CD4-positive, alpha-beta T cell treated with Interleukin-21 for 1 hour (primary cell): ENCODE data around the gene CRMP1.

Experiments used
- DNase-seq: peaks from one replicate; pipeline ENCODE4 v3.0.0-alpha.2; 2020

The CRMP1 gene

GRCh38 chr4:5919044-5919443 is 26.2 kb upstream of the CRMP1 start:
- no peak for DNase-seq

GRCh38 chr4:5918331-5918985 is 25.6 kb upstream of the CRMP1 start:
- no peak for DNase-seq

DNA sequence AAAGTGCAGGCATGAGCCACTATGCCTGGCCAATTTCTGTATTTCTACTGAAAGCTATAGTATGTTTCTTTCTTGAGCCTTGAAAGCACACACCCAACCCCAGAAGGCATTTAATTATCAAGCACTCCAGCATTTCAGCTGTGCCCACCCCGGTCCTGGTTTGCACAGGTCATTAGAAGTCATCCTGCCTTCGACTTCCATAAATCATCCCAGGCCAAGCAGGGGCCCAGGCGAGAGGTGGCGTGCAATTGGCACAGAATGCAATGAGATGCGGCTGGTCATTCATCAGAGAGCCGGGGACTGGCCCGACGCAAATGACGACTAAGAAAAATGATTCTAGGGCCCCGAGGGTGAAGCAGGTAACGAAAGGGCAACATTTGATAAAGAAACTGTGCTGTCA is 24.8 kb upstream of the CRMP1 start:
- no peak for DNase-seq

- no peak for DNase-seq
These were observed 23.3 kb upstream of the CRMP1 start for GRCh38 chr4:5916229-5916628.

GRCh38 chr4:5913454-5913853 is 20.6 kb upstream of the CRMP1 start:
- DNase-seq, result no peak

- DNase-seq, result no peak
These were observed 19.7 kb upstream of the CRMP1 start for GRCh38 chr4:5912614-5913019.

- no peak for DNase-seq
These were observed 16.1 kb upstream of the CRMP1 start for GRCh38 chr4:5908876-5909427.

DNA sequence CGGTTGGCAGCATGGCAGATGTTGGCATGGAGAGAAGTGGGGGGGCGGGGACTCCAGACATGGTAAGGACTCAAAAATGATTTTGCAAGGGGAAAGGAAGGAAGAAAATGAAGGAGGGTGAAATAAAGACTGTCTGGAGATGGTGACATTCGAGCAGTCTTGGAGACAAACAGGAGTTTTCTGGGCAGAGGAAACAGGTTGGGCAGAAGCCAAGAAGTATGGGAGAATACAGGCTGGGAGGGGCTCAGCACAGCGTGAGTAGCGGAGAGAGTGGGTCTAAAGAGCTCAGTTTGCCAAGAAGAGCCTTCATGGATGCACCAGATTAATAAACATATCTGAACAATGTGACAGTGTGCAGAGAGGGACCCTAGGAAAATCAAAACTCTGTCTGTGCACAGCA is 13.3 kb upstream of the CRMP1 start:
- no peak for DNase-seq

DNA sequence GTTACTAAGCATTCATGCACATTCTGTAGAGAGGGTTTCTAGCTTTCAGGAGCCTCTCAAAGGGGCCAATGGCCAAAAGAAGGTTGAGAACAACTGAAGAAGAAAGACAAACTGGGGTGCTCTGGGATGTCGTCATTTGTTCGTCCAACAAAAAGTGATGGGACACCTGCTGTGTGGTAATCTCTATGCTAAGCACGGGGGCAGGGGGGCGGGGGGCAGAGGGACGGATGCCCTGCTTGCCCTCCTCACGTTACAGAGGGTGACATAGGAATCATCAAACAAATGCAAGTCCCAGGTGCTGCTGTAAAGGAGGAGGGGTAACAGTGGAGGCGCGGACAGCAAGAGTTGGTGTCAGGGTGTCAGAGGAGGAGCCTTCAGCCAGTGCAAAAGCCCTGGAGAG is 12.8 kb upstream of the CRMP1 start:
- no peak for DNase-seq

- no peak for DNase-seq
These were observed 8.0 kb upstream of the CRMP1 start for GRCh38 chr4:5900844-5901243.

GRCh38 chr4:5899881-5900280 is 7.0 kb upstream of the CRMP1 start:
- DNase-seq, result no peak

GRCh38 chr4:5899396-5899795 is 6.5 kb upstream of the CRMP1 start:
- DNase-seq, result no peak

GRCh38 chr4:5897674-5898073 is 4.8 kb upstream of the CRMP1 start:
- no peak for DNase-seq

DNA sequence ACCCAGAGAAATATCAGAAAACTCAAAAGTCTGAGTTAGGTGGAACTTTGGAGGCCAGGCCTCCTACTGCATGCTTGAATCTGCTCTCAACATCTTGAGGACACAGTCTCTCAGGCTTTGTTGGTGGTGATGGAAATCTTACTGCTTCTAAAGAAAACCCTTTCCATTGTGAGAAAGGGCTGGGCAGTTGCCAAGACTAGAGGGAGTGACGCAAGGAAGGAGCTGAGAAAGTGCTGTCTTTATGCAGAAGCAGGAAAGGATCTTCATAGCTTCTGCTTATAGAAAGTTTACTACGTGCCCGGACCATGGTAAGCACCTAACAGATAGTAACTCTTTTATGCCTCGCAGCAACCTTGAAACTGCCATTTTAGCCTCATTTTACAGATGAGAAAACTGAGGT is 2.4 kb upstream of the CRMP1 start:
- DNase-seq, result no peak

DNA sequence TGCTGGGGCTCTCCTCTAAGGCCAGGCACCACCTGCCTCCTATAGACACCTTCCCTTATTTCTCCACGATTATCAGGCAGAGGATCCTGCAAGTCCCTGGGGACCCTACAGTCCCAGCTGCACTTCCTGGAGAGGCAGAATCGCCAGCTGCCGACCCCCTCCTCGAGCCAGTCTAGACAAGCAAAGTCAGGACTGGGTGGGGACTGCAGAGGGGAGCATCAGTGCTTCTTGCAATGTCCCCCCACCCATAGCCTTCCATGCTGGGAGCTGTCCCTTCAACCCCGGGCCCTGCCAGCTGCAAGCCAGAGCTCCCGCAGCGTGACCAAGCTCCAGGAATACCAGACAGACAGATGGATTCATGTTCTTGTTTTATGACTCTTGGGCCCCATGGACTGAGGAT is 1.4 kb upstream of the CRMP1 start:
- DNase-seq, result no peak

- DNase-seq, result no peak
These were observed 705 bp upstream of the CRMP1 start for GRCh38 chr4:5893591-5893990.

DNA sequence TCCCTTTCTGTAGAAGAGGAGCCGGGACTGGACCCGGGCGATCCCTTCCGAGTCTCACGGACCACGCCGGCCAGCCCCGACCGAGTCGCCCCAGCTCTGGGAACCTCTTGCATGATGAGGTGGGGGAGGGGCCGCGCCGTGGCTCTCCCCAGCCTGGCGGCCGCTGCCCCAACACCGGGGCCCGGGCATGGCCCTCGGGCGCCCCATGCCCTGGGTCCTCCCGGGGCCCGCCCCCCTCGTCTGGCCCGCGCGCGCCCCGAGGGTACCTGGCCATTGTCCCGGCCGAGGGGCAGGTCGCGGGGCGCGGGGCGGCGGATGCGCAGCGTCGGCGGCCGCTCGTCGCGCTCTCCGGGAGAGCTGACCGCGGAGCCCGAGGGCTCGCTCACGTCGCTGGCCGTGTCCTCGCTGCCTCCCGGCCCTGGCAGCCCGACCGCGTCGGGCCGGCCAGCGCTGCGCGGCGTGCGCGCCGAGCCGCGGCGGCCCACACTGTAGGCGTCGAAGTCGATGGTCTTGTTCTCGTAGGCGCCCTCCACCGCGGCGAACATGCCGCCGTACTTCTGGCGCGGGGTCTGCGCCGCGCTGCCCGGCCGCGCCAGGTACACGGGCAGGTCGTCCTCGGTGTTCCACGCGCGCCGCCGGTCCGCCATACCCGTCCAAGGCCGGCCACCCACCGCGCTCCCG is 423 bp downstream of the CRMP1 start:
- no peak for DNase-seq

- DNase-seq, result no peak
These were observed 1.1 kb downstream of the CRMP1 start for GRCh38 chr4:5891563-5892322.

DNA sequence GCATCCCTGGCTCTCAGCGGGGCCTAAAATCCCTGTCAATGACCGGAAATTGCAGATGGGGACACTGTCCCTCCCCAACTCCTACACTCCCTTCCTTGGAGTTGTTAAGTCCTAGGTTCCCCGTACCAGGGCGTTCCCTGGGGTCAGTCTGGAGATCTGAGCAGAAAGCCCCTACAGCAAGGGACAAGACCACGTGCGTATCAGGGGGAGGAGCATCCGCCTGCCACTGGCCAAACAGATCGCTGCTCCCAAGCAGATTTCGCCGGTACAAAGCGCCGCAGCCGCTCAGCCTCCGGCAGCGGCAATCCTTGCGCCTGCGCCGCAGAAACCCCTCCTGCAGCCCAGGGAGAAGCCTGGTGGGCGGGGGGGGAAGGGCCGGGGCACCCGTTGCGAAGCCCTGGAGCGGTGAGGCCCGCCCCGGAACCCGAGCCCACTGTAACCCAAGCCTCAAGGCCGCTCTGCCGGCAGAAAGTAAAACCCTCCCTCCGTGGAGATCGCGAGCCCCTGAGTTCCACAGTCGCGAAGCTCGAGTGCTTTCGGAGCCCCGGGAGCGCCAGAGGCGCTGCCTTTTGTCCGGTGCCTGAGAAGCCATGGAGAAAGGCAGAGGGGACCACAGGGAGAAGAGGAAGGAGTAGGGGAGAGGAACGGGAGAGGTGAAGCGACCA is 2.7 kb downstream of the CRMP1 start:
- no peak for DNase-seq

DNA sequence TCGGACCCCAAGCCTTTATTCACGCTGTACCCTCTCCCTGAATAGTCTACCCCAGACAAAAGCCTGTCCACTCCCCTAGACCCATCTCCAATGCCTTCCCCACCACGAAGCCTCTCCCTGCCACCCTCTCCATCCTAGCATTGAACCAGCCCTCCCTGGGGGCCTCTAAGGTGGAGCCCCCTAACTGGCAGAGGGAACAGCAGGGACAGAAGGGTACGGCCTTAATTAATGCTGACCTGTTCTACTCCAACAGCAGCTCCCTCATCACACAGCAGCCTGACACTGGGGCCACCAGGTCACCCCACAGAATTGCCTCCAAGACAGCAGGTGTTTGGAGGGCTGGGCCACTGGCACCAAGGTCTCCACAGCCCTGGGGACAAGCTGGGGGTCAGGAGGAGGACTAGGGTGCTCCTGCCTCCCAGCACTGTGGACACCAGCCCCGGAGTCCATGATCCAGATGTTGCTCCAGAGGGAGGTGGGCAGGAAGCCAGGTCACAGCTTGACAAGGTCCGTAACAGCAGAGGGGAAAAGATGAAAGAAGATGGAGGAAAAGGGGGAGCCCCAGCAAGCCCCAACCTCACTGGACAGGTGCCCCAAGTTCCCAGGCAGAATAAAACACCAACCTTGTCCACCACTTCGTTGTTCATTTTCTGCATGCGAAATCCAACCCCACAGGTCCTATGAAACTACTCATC is 3.7 kb downstream of the CRMP1 start:
- DNase-seq, result no peak

DNA sequence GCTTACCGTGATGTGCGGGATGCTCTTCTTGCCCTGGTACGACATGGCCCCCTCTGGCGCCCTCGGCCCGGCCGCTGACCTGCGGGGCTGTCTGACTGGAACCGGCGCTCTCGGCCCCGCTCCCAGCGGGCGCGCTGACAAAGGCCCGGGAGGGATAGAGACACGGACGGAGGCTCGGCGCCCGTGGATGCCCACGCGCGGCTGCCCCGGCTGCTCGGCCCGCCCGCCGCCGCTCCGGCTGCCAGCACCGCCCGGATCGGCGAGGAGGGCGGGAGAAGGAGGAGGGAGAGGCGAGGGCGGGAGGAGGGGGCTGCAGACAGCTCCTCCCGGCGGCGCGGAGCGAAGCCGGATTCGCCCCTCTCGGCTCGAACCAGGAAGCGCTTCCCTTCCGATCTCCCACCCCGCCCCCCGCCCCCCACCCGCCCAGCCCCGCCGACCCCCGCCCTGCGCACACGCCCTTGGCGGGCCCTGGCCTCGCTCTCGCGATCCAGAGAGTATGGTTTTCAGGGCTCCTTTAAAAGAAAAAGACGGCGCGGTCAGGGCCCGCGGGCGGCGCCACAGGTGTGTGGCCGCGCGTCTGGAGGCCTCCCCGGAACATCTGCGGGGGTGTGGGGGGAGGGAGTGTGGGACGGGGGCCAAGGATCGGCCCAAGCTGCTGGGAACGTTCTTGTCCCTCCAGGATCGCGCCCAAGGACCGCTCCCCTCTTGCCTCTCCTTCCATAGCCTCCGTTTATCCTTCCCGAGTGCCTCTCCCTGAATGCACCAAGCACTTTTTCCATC is 4.5 kb downstream of the CRMP1 start:
- no peak for DNase-seq
